GM12878 (cell line): ENCODE measurements around the gene KMT2B. TPM values are rescaled to one million over a fixed set of nuclear protein-coding genes. Genes with fewer than 3 reads are reported as not detected.

ENCODE experiments used
- ATAC-seq: fragments of 200-7000 bp; cut with Tn5 transposase; 3 replicates; pipeline ENCODE4 v1.9.1; 2020; ENCODE audit warnings: mild to moderate bottlenecking, moderate library complexity
- BruUV-seq: library from RNA; stranded (reverse); fragments of 400-500 nt; replicated peaks from 2 replicates; lab custom pipeline; 2021; lab: Mats Ljungman, UMichigan
- CTCF ChIA-PET: fragments of 300-600 bp; sonication (Branson Sonifier 250); formaldehyde crosslinking; extraction: SDS; loops from one replicate; lab custom pipeline; 2021; ENCODE audit warnings: inconsistent platforms; lab: Yijun Ruan, JAX
- POLR2A ChIA-PET: fragments of 350-600 bp; formaldehyde crosslinking; extraction: SDS; loops from one replicate; lab custom pipeline; 2021; ENCODE audit warnings: inconsistent platforms; lab: Charles Lee
- RAD21 ChIA-PET: fragments of 300-600 bp; sonication (Branson Sonifier 250); formaldehyde crosslinking; loops from one replicate; lab custom pipeline; 2023; ENCODE audit warnings: antibody characterized with exemption; ENCODE audit not compliant: unreplicated experiment; lab: Charles Lee
- SMC1A ChIA-PET: fragments of 300-600 bp; sonication (Branson Sonifier 250); formaldehyde crosslinking; loops from one replicate; lab custom pipeline; 2023; ENCODE audit not compliant: unreplicated experiment, uncharacterized antibody; lab: Charles Lee
- DNase-seq: peaks from one replicate; pipeline ENCODE4 v3.0.0-alpha.2; 2011; ENCODE audit warnings: low read depth, low spot score
- FAIRE-seq: peaks from 3 replicates; lab custom pipeline; 2011; peaks lifted over from hg19 to GRCh38; lab: Jason Lieb, UNC
- H2AFZ ChIP-seq: 2 replicates; pipeline ENCODE4 v1.6.0; 2011; ENCODE audit warnings: low read depth, low read length, control low read depth; ENCODE audit not compliant: control insufficient read depth
- H3K27ac ChIP-seq: 2 replicates; pipeline ENCODE4 v1.5.1; 2011; ENCODE audit warnings: control low read depth; ENCODE audit not compliant: control insufficient read depth, insufficient read depth
- H3K27me3 ChIP-seq, 2 experiments: replicated peaks in 1 of 2; 2 replicates each; pipeline versions ENCODE4 v1.6.0 to v1.6.1; 2011; ENCODE audit warnings: low read length in 1 of 2; ENCODE audit not compliant: control insufficient read depth in 2 of 2, insufficient read depth in 2 of 2
- H3K36me3 ChIP-seq, 2 experiments: 2 replicates each; pipeline ENCODE4 v1.5.1; 2011; ENCODE audit warnings: low read length in 1 of 2; ENCODE audit not compliant: control insufficient read depth in 2 of 2, insufficient read depth in 2 of 2
- H3K4me1 ChIP-seq: 2 replicates; pipeline ENCODE4 v1.6.1; 2011; ENCODE audit warnings: mild to moderate bottlenecking, low read length, moderate library complexity, mixed read lengths; ENCODE audit not compliant: control insufficient read depth, insufficient read depth
- H3K4me2 ChIP-seq: 2 replicates; pipeline ENCODE4 v1.6.0; 2011; ENCODE audit warnings: control low read depth; ENCODE audit not compliant: control insufficient read depth, insufficient read depth
- H3K4me3 ChIP-seq: fragments of 200-600 bp; sonication (generic); 2 replicates; pipeline ENCODE4 v1.5.1; 2016
- H3K79me2 ChIP-seq: 2 replicates; pipeline ENCODE4 v1.6.0; 2011; ENCODE audit warnings: low read length; ENCODE audit not compliant: control insufficient read depth, insufficient read depth
- H3K9ac ChIP-seq: 2 replicates; pipeline ENCODE4 v1.8.0; 2011; ENCODE audit warnings: low read length, control low read depth, mixed read lengths; ENCODE audit not compliant: control insufficient read depth, insufficient read depth
- H3K9me3 ChIP-seq: replicated peaks from 3 replicates; pipeline ENCODE4 v1.5.1; 2011; ENCODE audit warnings: mild to moderate bottlenecking, low read length; ENCODE audit not compliant: control insufficient read depth, insufficient read depth
- H4K20me1 ChIP-seq: 2 replicates; pipeline ENCODE4 v1.6.0; 2011; ENCODE audit not compliant: control insufficient read depth, insufficient read depth
- BMI1 ChIP-seq: fragments of 450-650 bp; IDR thresholded peaks from 2 replicates; pipeline ENCODE4 v1.6.1; 2016; ENCODE audit warnings: mild to moderate bottlenecking, moderate library complexity, borderline replicate concordance
- GABPA ChIP-seq: IDR thresholded peaks from 2 replicates; pipeline ENCODE4 v1.6.1; 2014; ENCODE audit warnings: antibody characterized with exemption, low read depth, mild to moderate bottlenecking, inconsistent platforms
- MLLT1 ChIP-seq: fragments of 450-650 bp; IDR thresholded peaks from 2 replicates; pipeline ENCODE4 v1.6.1; 2016; ENCODE audit warnings: mild to moderate bottlenecking
- RBBP5 ChIP-seq: fragments of 200-600 bp; sonication (generic); conservative IDR thresholded peaks from 2 replicates; pipeline ENCODE4 v1.6.1; 2016
- RELB ChIP-seq: fragments of 450-650 bp; IDR thresholded peaks from 2 replicates; pipeline ENCODE4 v1.6.1; 2017; ENCODE audit warnings: low read depth, mild to moderate bottlenecking, moderate library complexity
- SREBF2 ChIP-seq: IDR thresholded peaks from 2 replicates; pipeline ENCODE4 v1.6.1; 2012; ENCODE audit warnings: mild to moderate bottlenecking, low read length
- TAF1 ChIP-seq: IDR thresholded peaks from 2 replicates; pipeline ENCODE4 v1.6.1; 2011; ENCODE audit warnings: mild to moderate bottlenecking, low read depth, low read length, borderline replicate concordance
- TARDBP ChIP-seq: IDR thresholded peaks from 2 replicates; pipeline ENCODE4 v1.6.1; 2016; ENCODE audit warnings: borderline replicate concordance
- ZNF384 ChIP-seq: IDR thresholded peaks from 2 replicates; pipeline ENCODE4 v1.6.1; 2012; ENCODE audit warnings: low read depth, mild to moderate bottlenecking, low read length, improper control_type of control experiment, borderline replicate concordance
- WGBS: methylation state at CpG from one replicate; pipeline ENCODE4 v1.1.6; 2016; ENCODE audit warnings: low lambda C conversion rate; ENCODE audit not compliant: insufficient replicate concordance, insufficient coverage; ENCODE audit errors: missing lambda C conversion rate; 5-methylcytosine and 5-hydroxymethylcytosine counted together
- in situ Hi-C: fragments of 300-500 bp; cut with MboI; formaldehyde crosslinking; loops from 9 replicates; pipeline ENCODE4 v1.14.3; 2018; ENCODE audit warnings: mixed read lengths
- intact Hi-C: fragments of 100-400 bp; cut with micrococcal nuclease; formaldehyde crosslinking; loops from one replicate; pipeline ENCODE4 v1.14.2; 2022; ENCODE audit not compliant: unreplicated experiment
- polyA plus RNA-seq, 11 experiments: library from polyadenylated mRNA; depleted of rRNA in 4 of 11; unstranded in 6 of 11; stranded (reverse) in 5 of 11; fragments of >200 nt; fragmentation: Nextera tagmentation in 4 of 11; fragmentation: Illumina TruSeq in 1 of 11; extraction: Ambion mirVana in 4 of 11; extraction: Trizol in 1 of 11; gene quantifications; 1 replicate in 1 of 11; 2 replicates in 10 of 11; pipeline versions ENCODE4 v1.2.1 to v1.2.3, GENCODE V29; 2011 to 2016; ENCODE audit warnings: inconsistent platforms in 2 of 11, missing spikeins in 2 of 11, low read depth in 1 of 11
- total RNA-seq, 4 experiments: library from RNA; depleted of rRNA in 3 of 4; stranded (reverse); fragments of >200 nt in 3 of 4; fragmentation: Illumina TruSeq in 1 of 4; extraction: Trizol in 1 of 4; gene quantifications; 2 replicates each; pipeline versions ENCODE4 v1.2.1 to v1.2.3, GENCODE V29; 2013 to 2021

The KMT2B gene
- total and polyA plus RNA-seq, 10 of the 15 experiments (the other 5 are each of a cell fraction or from before 2014, with no cell fraction given) = 0.71 to 35.6 (median 6.0) TPM

- no peak for TF ChIP-seq RELB
- TF ChIP-seq GABPA = no peak
These were observed 12.5 kb downstream of the KMT2B start (continued) for GRCh38 chr19:35730326-35730725.

GRCh38 chr19:35731353-35731752 lies 13.6 kb downstream of the KMT2B start:
- SMC1A ChIA-PET = no interaction called here
- H3K4me2 ChIP-seq = no peak overlapping the region
- FAIRE-seq (no peak), DNase-seq (no peak), ATAC-seq (no peak)
- H3K79me2 ChIP-seq = no peaks in the 10 kb centered on the region
- H3K4me3 ChIP-seq = no peak overlapping the region
- no peaks in the 10 kb centered on the region for H4K20me1 ChIP-seq
- no peak overlapping the region for H3K27ac ChIP-seq
- POLR2A ChIA-PET = no interaction called here
- BruUV-seq = no TSS peak
- no peaks in the 10 kb centered on the region for H3K4me1 ChIP-seq
- in situ Hi-C loops (no loop called here), intact Hi-C loops (no loop called here)
- H3K9me3 ChIP-seq = no peaks in the 10 kb centered on the region
- CTCF ChIA-PET = no interaction called here
- TF ChIP-seq TAF1 = no peak
- no peak for TF ChIP-seq BMI1
- no peak for TF ChIP-seq SREBF2
- no peak for TF ChIP-seq ZNF384
- TF ChIP-seq TARDBP = no peak
- TF ChIP-seq RBBP5 = no peak
- no peak for TF ChIP-seq MLLT1
- no peaks in the 10 kb centered on the region for H3K27me3 ChIP-seq
- H3K36me3 ChIP-seq = peaks cover 14 to 40% of the 10 kb centered on the region in 2 experiments
- RAD21 ChIA-PET = no interaction called here
- H3K9ac ChIP-seq = no peak overlapping the region
- WGBS = 78% methylated on average over 6 of the region's 9 CpGs
- no peak overlapping the region for H2AFZ ChIP-seq
